Sigmoid colon (tissue), 4 donors: ENCODE results near the gene CLDN14.

Source experiments
- EP300 ChIP-seq, 4 donors: sonication (generic); formaldehyde crosslinking; IDR thresholded peaks; one replicate each; pipeline ENCODE4 v1.6.1; 2017; ENCODE audit warnings: antibody characterized with exemption in 4 of 4
- POLR2AphosphoS5 ChIP-seq, 4 donors: sonication (generic); formaldehyde crosslinking; IDR thresholded peaks; one replicate each; pipeline ENCODE4 v1.6.1; 2017; ENCODE audit warnings: antibody characterized with exemption in 4 of 4
- TF ChIP-seq, protein P1 (sequence below), 4 experiments: fragments of 450-650 bp in 3 of 4; fragments of 200-600 bp in 1 of 4; IDR thresholded peaks; one replicate each; pipeline ENCODE4 v1.5.1; 2016 to 2019; ENCODE audit warnings: antibody characterized with exemption in 4 of 4, mild to moderate bottlenecking in 3 of 4, moderate library complexity in 2 of 4

DNA sequence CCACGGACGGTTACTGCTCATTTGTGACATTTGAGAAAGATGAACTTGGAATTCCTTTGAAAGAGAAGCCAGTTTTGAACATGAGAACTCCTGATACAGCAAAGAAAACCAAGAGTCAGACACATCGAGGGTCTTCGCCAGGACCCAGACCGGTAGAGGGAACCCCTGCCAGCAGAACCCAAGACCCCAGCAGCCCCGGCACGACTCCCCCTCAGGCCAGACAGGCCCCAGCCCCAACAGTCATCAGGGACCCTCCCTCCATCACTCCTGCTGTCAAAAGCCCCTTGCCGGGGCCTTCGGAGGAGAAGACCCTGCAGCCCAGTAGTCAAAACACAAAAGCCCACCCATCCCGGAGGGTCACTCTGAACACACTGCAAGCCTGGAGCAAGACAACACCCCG, 67.0 kb downstream of the CLDN14 start:
- TF ChIP-seq, protein P1, sequence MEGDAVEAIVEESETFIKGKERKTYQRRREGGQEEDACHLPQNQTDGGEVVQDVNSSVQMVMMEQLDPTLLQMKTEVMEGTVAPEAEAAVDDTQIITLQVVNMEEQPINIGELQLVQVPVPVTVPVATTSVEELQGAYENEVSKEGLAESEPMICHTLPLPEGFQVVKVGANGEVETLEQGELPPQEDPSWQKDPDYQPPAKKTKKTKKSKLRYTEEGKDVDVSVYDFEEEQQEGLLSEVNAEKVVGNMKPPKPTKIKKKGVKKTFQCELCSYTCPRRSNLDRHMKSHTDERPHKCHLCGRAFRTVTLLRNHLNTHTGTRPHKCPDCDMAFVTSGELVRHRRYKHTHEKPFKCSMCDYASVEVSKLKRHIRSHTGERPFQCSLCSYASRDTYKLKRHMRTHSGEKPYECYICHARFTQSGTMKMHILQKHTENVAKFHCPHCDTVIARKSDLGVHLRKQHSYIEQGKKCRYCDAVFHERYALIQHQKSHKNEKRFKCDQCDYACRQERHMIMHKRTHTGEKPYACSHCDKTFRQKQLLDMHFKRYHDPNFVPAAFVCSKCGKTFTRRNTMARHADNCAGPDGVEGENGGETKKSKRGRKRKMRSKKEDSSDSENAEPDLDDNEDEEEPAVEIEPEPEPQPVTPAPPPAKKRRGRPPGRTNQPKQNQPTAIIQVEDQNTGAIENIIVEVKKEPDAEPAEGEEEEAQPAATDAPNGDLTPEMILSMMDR (IDR thresholded peaks at IDR 0.05), result no peak
- TF ChIP-seq POLR2AphosphoS5 (IDR thresholded peaks at IDR 0.05) (no peak), EP300 (IDR thresholded peaks at IDR 0.05) (no peak)
